Measurements from ENCODE around the gene IMPA2. TPM values are rescaled to one million over a fixed set of nuclear protein-coding genes. Genes with fewer than 3 reads are reported as not detected.

The IMPA2 gene
- total RNA-seq, 4 donors from 2014 or later = 50.1 to 290 (median 84.6) TPM

DNA sequence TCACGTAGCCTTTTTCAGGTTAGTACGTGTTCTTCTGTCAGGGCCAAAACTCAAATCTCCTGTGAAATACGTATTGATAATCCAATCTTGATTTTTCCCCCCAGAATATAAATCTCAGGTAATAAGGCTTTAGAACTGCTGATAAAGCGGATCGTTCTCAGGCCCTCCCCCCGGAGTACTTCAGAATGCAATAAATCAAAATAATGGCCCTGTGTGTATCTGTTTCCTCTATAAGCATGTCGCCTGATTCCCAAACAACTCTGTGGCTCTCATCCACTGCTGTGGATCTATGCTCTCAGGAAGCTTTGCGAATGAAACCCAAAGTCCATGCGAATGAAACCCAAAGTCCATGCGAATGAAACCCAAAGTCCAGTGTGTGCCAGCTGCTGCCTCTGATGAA, 49.4 kb downstream of the IMPA2 start:
- Histone ChIP-seq H3K27me3 (no peaks in the 10 kb centered on the region), H3K9me3 (no peaks in the 10 kb centered on the region), H3K4me3 (no peak overlapping the region), H3K36me3 (peaks cover 0 to 4% (median 0%) of the 10 kb centered on the region in 4 donors), H3K27ac (no peak overlapping the region), H3K4me1 (peaks cover 0 to 16% (median 0%) of the 10 kb centered on the region in 4 donors)
- WGBS, 2 donors (ENCODE audit: low coverage in 1 of 2) = 88 to 92% methylated on average over 3 to 10 of the region's 10 CpGs
- TF ChIP-seq POLR2A (IDR thresholded peaks at IDR 0.05) (no peak), POLR2AphosphoS5 (IDR thresholded peaks at IDR 0.05) (no peak), EP300 (IDR thresholded peaks at IDR 0.05; ENCODE audit: low read depth) (no peak)
- TF ChIP-seq, protein P1, sequence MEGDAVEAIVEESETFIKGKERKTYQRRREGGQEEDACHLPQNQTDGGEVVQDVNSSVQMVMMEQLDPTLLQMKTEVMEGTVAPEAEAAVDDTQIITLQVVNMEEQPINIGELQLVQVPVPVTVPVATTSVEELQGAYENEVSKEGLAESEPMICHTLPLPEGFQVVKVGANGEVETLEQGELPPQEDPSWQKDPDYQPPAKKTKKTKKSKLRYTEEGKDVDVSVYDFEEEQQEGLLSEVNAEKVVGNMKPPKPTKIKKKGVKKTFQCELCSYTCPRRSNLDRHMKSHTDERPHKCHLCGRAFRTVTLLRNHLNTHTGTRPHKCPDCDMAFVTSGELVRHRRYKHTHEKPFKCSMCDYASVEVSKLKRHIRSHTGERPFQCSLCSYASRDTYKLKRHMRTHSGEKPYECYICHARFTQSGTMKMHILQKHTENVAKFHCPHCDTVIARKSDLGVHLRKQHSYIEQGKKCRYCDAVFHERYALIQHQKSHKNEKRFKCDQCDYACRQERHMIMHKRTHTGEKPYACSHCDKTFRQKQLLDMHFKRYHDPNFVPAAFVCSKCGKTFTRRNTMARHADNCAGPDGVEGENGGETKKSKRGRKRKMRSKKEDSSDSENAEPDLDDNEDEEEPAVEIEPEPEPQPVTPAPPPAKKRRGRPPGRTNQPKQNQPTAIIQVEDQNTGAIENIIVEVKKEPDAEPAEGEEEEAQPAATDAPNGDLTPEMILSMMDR (IDR thresholded peaks at IDR 0.05) = no peak
- intact Hi-C loops (cut with DNase I; ENCODE audit: low total_unique reads) (no loop called here), in situ Hi-C loops (cut with MboI; ENCODE audit: low pct_ligation_motif_present in 1 of 4, low pct_unique_long_range_greater_than_20kb in 1 of 4, low sequenced_read_pairs in 3 of 4) (loop anchor here (10.0 to 25.0 kb wide), 4 partner anchors 86 to 296 kb away; no protein-coding TSS in a partner anchor)
- DNase-seq = no peak

DNA sequence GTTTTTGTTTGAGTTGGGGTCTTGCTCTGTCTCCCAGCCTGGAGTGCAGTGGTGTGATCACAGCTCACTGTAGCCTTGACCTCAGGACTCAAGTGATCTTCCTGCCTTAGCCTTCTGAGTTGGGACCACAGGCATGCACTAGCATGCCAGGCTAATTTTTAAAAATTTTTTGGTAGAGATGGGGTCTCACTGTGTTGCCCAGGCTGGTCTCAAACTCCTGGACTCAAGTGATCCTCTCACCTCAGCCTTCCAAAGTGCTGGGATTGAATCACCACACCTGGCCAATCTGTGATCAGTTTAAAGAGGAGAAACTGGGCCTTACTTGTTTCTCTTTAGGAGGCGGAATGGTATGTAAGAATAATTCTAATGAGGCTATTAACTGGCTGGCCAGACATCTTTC, 49.9 kb downstream of the IMPA2 start:
- Histone ChIP-seq H3K4me1 (peaks cover 0 to 16% (median 0%) of the 10 kb centered on the region in 4 donors), H3K27me3 (no peaks in the 10 kb centered on the region), H3K36me3 (peaks cover 0 to 4% (median 0%) of the 10 kb centered on the region in 4 donors), H3K27ac (peak overlapping the region in 2 of 4 donors; percentile 19 to 21), H3K4me3 (no peak overlapping the region), H3K9me3 (no peaks in the 10 kb centered on the region)
- intact Hi-C loops (cut with DNase I; ENCODE audit: low total_unique reads) = no loop called here
- in situ Hi-C loops (cut with MboI; ENCODE audit: low pct_ligation_motif_present in 1 of 4, low pct_unique_long_range_greater_than_20kb in 1 of 4, low sequenced_read_pairs in 3 of 4) = loop anchor here (10.0 to 25.0 kb wide), 4 partner anchors 86 to 296 kb away; no protein-coding TSS in a partner anchor
- no peak for DNase-seq
- TF ChIP-seq, protein P1 (IDR thresholded peaks at IDR 0.05) = no peak
- TF ChIP-seq POLR2A (IDR thresholded peaks at IDR 0.05) (no peak), POLR2AphosphoS5 (IDR thresholded peaks at IDR 0.05) (no peak), EP300 (IDR thresholded peaks at IDR 0.05; ENCODE audit: low read depth) (no peak)
- WGBS, 2 donors (ENCODE audit: low coverage in 1 of 2) = 83 to 95% methylated on average over 1 of the region's 1 CpG

DNA sequence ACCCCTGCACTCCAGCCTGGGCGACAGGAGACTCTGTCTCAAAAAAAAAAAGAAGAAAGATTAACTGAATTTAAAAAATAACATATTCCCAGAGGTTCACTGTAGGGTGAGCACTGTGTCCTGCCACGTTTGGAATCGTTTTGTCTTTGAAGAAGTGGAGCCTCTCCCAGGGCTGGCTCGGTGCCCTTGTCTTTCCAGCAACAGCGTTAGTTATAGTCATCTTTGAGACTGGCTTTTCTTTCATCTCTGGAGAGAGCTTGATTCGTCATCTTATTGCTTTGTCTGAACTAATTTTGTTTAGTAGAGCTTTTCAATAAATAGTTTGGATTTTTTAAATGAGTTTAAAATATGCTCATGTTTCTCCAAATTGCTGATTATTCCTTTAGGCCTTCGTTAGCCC, 50.5 kb downstream of the IMPA2 start:
- Histone ChIP-seq H3K27me3 (no peaks in the 10 kb centered on the region), H3K9me3 (no peaks in the 10 kb centered on the region), H3K4me1 (peaks cover 0 to 16% (median 0%) of the 10 kb centered on the region in 4 donors), H3K27ac (peak overlapping the region in 3 of 4 donors; percentile 6 to 21 (median 19)), H3K36me3 (peaks cover 0 to 4% (median 0%) of the 10 kb centered on the region in 4 donors), H3K4me3 (no peak overlapping the region)
- 59 to 72% methylated on average over 5 to 7 of the region's 7 CpGs for WGBS, 2 donors (ENCODE audit: low coverage in 1 of 2)
- intact Hi-C loops (cut with DNase I; ENCODE audit: low total_unique reads) (no loop called here), in situ Hi-C loops (cut with MboI; ENCODE audit: low pct_ligation_motif_present in 1 of 4, low pct_unique_long_range_greater_than_20kb in 1 of 4, low sequenced_read_pairs in 3 of 4) (loop anchor here (10.0 to 25.0 kb wide), 4 partner anchors 87 to 297 kb away; no protein-coding TSS in a partner anchor)
- no peak for TF ChIP-seq POLR2A (IDR thresholded peaks at IDR 0.05)
- TF ChIP-seq POLR2AphosphoS5 (IDR thresholded peaks at IDR 0.05) = no peak
- no peak for TF ChIP-seq EP300 (IDR thresholded peaks at IDR 0.05; ENCODE audit: low read depth)
- TF ChIP-seq, protein P1 (IDR thresholded peaks at IDR 0.05) = no peak
- peak; percentile 41 for DNase-seq

DNA sequence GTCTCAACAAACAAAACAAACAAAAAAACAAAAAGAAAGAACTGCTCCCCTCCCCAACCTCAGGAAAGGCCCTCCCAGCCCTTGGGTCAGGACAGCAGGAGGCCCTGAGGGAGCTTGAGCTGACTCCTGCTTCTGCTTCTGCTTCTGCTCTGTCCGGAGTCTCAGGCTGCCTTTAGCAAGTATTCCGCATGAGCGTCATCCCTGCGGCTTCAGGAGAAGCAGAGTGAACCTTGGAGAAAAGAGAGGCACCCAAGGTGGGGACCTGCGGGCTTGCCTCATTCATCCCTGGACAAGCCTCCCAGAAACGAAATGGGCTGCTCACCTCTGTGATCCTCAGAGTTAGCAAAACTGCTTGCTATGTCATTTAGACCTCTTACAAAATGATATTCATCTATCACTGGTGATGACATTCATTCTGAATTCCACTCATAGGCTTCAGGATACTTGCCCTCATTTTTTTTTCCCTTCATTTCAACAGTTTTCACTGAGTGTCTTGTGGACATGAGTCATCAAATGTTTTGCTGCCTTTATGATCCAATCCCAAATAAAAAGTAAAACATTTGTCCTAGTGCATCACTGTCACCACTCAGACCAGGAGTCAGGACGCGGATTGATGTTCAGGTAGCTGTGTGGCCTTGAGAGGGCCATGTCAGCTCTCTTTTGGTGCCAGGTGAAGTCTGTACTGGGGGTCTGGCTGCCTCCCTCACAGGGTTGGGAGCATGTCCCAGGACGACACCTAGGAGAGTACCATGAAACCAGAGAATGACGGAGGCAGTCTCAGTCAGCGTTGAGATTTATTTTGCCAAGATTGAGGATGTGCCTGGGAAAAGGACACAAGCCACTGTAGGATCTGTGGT, 51.7 kb downstream of the IMPA2 start:
- TF ChIP-seq EP300 (IDR thresholded peaks at IDR 0.05; ENCODE audit: low read depth) = no peak
- in situ Hi-C loops (cut with MboI; ENCODE audit: low pct_ligation_motif_present in 1 of 4, low pct_unique_long_range_greater_than_20kb in 1 of 4, low sequenced_read_pairs in 3 of 4) = loop anchor here (10.0 to 25.0 kb wide), 4 partner anchors 88 to 298 kb away; no protein-coding TSS in a partner anchor
- 94% methylated on average over 11 of the region's 11 CpGs; no CpG with 5 or more reads in 1 of the 2 donors for WGBS, 2 donors (ENCODE audit: low coverage in 1 of 2)
- no peak overlapping the region for H3K4me3 ChIP-seq
- peaks cover 0 to 13% (median under 1%) of the 10 kb centered on the region in 4 donors for H3K4me1 ChIP-seq
- DNase-seq = no peak
- intact Hi-C loops (cut with DNase I; ENCODE audit: low total_unique reads) = no loop called here
- no peaks in the 10 kb centered on the region for H3K9me3 ChIP-seq
- H3K27me3 ChIP-seq = no peaks in the 10 kb centered on the region
- peak overlapping the region in 1 of 4 donors; percentile 24 for H3K27ac ChIP-seq
- peaks cover 0 to 4% (median 0%) of the 10 kb centered on the region in 4 donors for H3K36me3 ChIP-seq
